ENCODE data around the gene KIAA0319L.

DNA sequence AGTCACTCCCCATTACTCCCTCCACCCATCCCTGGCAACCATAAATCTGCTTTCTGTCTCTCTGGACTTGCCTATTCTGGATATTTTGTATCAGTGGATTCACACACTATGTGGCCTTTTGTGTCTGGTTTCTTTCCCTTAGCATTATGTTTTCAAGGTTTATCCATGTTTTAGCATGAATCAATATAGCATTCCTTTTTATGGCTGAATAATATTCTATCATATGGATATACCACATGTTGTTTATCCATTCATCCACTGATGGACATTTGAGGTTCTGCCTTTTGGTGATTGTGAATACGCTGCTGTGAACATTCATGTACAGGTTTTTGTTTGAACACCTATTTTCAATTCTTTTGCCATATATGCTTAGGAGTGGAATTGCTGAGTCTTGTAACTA is 148.3 kb downstream of the KIAA0319L start:
- TF ChIP-seq, protein P1, sequence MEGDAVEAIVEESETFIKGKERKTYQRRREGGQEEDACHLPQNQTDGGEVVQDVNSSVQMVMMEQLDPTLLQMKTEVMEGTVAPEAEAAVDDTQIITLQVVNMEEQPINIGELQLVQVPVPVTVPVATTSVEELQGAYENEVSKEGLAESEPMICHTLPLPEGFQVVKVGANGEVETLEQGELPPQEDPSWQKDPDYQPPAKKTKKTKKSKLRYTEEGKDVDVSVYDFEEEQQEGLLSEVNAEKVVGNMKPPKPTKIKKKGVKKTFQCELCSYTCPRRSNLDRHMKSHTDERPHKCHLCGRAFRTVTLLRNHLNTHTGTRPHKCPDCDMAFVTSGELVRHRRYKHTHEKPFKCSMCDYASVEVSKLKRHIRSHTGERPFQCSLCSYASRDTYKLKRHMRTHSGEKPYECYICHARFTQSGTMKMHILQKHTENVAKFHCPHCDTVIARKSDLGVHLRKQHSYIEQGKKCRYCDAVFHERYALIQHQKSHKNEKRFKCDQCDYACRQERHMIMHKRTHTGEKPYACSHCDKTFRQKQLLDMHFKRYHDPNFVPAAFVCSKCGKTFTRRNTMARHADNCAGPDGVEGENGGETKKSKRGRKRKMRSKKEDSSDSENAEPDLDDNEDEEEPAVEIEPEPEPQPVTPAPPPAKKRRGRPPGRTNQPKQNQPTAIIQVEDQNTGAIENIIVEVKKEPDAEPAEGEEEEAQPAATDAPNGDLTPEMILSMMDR (IDR thresholded peaks at IDR 0.05): no peak
- TF ChIP-seq POLR2A (IDR thresholded peaks at IDR 0.05): no peak

Data from thyroid gland (tissue), 4 donors.